GM21723 (cell line): ENCODE measurements around the gene GALNT2.

Experiments used
- ATAC-seq: cut with Tn5 transposase; IDR thresholded peaks from one replicate; pipeline ENCODE4 v1.9.1; 2021; ENCODE audit warnings: mild to moderate bottlenecking, moderate library complexity; ENCODE audit not compliant: unreplicated experiment

GALNT2 gene

DNA sequence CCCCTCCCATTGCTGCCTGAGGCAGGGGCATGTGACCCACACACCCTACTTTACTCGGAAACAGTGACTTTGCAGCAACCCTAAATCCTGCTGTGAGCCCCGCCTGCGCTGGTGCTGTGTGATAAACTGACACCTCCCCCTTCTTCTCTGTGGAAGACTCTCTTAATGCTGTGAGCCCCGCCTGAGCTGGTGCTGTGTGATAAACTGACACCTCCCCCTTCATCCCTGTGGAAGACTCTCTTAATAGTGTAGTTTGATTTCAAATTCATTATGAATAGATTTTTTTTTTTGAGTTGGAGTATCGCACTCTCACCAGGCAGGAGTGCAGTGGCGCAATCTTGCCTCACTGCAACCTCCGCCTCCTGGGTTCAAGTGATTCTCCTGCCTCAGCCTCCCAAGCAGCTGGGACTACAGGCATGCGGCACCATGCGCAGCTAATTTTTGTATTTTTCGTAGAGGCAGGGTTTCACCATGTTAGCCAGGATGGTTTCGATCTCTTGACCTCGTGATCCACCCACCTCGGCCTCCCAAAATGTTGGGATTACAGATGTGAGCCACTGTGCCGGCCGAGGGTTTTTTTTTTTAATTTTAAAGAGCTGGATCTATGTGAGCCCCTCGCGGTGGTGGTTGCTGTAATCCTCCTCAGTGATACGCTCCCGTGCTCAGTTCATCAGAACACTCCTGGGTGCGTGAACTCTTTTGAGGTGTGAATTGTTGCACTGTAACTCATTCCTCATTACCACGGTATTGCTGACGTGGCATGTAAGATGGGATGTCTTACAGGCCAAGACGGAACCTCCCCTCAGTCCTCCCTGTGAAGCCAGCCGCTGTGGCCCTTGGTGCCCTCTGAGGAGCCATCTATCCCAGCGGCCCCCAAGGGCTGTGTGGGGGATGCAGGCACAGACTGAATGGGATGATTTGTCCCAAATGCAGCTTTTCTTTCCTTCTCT lies 60.3 kb downstream of the GALNT2 start:
- ATAC-seq: no peak

DNA sequence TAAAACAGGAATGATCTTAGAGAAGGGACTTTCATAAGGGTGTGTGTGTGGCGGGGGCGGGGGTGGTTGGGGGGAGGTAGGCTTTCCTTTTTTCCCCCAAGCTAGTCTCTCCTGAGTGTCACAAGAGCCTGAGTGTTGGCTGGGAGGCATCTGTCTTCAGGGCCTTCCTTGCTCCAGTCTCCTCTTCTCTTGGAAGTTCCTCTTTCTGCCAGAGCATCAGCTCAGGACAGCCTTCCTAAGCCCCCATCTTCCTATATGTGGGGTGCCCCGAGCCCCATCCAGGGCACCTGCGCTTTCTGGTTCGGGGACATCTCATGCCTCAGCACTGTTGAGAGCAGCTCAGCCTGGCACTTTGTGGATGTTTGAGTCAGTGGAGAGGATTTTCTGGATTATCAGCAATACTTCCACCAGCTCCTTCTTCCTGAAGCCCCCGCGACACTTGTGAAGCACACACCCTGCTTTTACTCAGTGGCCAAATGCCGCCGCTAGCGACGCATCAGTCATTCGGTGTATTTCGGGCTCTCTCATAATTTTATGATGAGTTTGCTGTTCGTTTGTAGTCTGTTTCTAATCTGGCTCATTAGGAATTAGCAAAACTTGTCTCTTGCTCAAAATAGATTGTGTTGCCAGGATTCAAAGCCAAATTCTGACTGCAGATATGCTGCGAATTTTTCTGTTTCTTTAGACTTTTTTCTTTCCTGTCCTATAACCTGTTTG lies 61.7 kb downstream of the GALNT2 start:
- ATAC-seq: no peak

DNA sequence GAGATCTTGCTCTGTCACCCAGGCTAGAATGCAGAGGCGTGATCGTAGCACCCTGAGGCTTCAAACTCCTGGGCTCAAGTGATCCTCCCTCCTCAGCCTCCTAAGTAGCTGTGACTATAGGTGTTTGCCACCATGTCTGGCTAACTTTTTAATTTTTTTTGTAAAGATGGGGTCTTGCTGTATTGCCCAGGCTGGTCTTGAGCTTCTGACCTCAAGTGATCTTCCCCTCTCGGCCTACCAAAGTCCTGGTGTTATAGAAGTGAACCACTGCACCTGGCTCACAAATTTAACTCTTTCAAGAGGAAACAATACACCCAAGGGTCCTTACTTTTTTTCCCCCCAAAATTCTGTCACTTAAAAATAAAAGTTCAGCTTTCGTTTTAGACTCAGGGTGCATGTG lies 62.3 kb downstream of the GALNT2 start:
- no peak for ATAC-seq

DNA sequence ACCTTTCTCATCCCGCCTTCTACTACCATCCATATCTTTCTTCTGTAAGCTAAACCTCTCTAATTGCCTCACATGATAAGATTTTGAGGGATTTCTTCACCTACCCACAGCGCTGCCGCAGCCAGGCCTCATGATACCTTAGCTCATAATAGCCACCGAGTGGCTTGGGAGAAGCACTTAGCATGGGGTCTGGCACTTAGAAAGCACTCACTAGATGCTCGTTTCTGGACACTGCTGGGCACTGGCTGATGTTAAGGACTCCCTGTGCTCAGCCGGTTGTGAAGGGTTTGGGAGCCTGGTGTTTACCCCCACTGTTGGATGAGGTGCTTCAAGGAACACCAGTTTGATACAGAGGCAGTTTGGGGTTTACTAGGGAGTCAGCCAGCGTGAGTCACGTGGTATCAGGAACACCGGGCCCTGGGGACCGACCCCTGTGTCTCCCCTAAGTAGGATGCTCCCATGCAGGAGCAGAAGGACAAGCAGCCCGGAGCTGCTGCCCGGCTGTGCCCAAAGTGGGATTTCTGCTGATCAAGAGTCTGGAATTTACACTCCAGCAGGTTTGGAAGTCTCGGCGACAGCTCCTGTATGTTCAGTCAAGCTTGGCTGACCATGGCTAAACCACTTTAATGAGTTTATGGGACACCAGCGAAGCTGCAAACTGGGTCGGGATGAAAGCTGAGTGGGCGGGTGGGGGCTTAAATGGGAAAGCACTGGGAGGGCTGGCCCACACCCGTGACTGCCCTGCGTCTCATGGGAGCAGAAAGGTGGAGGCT lies 63.3 kb downstream of the GALNT2 start:
- ATAC-seq: no peak

DNA sequence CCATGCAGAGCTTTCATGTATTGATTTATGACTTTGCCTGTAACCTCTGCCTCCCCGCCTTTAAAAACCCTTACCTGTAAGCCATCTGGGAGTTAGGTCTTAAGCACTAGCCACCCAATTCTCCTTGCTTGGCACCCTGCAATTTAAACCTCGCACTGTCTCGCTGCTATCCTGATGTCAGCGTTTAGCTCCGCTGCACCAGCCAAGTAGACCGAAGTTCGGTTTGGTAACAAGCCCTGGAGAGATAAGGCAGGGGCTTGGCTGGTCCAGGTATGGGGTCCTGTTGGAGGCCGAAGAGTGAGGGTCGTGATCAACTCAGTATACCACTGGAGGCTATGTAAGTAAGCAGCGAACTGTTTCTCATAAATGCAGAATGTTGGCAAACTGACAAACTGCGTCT lies 64.4 kb downstream of the GALNT2 start:
- ATAC-seq: no peak

DNA sequence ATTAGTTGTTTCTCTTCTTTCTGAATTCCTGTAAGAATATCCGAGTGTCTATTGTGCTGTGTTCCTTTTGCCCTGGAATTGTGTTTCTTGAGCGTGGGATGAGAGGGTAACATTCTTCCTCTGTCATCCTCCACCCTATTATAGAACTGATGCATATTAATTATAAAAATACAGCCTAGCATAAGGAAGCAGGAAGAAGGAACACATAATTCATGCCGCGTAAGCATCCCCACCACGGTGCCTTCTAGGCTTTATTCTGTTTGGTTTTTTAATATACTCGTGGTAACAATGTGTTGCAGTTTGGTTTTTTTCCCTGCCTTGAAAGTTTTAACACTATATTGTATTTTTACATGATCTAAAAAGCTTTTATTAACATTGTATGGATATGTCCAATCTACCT lies 65.7 kb downstream of the GALNT2 start:
- ATAC-seq: no peak

DNA sequence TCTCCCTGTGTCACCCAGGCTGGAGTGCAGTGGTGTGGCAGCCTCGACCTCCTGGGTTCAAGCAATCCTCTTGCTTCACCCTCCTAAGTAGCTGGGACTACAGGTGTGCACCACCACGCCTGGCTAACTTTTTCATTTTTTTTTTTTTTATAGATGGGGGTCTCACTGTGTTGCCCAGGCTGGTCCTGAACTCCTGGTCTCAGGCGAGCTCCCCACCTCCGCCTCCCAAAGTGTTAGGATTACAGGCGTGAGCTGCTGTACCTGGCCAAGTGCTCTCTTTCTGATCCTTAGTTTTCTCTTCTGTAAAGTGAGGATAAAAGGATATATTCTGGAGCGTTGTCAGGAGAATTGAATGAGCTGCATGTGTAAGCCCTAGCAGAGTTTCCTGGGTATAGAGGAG lies 68.7 kb downstream of the GALNT2 start:
- ATAC-seq: no peak

DNA sequence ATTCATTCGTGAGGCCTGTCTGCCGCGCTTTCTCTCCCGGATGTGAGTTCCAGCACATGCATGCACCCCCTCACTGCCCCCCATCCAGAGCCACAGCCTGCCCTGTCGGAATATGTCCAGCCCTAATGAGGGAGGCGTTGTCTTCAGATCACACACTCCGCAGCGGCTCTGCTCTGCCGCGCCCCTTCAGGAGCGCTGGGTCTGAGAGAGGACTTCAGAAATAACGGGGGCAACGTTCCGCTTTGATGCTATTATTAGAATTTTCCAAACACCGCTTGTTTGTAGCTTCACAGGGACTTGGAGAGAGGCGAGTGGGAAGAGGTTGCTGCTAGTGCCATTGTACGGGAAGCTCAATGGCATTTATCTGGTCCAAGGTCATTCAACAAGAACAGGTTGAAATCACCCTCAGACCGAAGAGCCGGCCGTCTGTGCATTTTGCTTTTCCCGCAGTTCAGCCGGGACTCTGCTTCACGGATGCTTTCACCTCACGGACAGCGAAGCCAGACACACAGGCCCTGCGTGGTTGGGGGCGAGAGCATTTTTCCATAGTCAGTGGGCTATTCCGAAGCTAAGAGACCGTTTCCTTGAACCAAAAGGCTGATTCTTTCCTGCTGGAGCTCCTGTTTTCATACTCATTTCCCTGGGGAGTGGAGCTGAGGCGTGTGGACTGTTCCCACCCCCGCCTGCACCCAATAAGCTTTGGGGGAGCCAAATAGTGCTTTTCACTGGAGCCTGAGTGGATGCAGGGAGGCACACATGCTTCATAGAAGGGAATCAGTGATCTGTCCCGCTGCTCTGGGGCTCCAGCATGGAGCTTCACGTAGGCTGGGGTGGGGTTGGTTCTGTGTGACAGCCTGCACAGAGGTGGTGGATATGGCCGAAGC lies 69.7 kb downstream of the GALNT2 start:
- ATAC-seq: no peak

DNA sequence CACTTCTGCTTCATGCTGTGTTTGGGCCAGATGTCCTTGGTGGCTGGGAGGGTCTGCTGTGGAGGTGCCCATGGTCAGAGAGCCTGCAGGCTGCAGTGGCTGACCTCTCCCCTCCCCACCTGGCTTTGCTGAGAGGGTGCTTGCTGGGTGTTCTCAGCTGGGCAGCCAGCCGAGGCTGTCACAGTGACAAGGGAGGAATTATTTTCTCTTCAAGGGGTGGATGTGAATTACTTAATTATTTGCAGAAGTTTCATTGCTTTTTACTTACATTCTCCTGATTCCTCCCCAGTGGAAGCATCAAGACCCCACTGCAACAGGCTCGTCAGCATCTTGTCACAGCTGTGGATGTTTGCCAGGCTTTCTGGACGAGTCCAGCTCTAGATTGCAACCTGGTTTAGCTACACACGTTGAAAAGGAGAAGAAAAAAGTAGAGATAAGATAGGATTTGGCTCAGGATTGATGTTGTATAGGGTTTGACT lies 70.3 kb downstream of the GALNT2 start:
- no peak for ATAC-seq

DNA sequence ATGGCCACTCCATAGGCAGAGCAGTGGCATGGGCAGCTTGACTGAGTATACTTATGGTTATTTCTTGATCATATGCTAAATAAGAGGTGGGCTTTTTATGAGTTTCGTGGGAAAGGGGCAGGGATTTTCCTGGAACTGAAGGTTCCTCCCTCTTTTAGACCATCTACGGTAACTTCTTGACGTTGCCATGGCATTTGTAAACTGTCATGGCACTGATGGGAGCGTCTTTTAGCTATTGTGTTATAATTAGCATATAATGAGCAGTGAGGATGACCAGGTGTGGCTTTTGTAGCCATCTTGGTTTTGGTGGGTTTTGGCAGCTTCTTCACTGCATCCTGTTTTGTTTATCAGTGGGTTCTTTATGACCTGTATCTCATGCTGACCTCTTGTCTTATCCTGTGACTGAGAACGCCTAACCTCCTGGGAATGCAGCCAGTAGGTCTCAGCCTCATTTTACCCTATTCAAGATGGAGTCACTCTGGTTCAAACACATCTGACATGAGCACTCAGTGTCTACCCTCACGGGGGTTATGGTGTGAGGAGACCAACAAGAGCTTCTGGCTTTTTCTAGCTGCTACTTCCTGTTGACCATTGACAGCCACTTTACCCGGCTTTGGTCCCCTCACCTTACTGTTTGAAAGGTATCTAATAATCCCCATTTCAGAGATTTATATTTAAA lies 71.7 kb downstream of the GALNT2 start:
- ATAC-seq: no peak

DNA sequence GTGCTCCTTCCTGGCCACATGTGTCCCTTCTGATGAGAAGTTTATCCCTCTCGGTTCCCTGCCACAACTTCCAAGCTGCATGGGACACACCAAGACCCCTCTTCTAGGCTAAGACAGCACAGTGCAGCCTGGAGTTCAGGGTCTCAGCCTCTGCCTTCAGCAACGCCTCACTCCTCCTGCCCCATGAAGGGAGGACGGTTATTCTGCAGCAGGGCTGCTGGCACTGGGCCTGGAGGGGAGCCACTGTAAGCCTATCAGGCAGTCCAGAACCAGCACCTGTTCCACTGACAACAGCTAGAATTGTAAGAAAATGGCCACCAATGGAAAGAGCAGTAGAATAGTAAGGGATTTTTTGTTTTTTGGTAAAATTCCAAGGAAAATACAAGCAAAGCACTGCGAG lies 72.3 kb downstream of the GALNT2 start:
- ATAC-seq: no peak

DNA sequence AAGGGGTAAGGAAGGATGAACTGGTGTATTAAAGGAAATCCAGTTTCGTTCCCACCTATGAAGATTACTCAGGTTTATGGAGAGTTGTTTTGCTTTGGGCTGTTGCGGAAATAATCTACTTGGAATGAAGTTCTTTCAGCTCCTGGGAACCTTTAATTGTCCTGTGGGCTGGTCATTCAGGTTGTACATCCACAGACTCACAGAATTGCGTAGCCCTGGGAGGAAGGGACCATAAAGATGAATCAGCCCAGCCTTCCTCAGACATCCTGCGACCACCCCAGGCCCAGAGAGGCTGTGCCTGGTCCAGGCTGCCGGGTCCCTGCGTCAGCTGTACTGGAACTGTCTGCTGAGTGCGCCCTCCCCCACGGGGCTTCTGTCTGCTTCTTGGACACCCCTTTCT lies 72.7 kb downstream of the GALNT2 start:
- ATAC-seq: no peak

DNA sequence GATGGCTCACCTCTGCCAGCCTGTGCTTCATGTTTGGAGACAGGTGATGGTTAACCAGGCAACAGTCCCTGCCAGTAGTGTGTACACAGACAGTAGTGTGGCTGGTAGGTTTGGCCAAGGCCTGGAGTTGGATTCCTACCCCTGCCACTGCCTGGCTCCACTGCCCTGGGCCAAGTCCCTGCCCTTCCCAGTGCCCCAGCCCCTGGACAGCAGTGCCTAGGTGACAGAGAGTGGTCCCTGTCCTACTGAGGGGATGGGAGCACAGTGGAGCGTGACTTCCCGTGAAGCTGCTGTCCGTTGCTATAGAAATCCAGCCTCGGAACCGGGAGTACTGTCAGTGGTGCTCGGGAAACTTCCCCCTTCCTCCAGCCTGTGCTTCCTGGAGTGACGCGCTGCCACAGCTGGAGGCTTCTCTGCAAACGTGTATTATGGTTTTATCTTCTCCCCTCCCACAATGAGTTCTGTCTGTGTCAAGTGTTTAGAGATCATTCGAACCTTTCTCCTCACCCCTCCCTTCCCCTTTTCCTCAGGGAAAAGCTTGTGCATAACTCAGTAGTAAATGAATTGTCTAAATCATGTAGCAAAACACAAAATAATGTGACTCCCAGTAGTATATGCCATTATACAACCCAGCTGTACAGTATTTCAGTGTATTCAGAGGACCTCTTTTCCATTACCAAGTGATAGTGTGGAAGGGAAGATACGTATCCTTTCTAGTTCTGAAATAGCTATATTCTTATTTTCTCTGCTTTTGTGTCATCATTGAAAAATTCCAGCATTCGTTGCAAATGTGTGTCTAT lies 73.4 kb downstream of the GALNT2 start:
- ATAC-seq: no peak

DNA sequence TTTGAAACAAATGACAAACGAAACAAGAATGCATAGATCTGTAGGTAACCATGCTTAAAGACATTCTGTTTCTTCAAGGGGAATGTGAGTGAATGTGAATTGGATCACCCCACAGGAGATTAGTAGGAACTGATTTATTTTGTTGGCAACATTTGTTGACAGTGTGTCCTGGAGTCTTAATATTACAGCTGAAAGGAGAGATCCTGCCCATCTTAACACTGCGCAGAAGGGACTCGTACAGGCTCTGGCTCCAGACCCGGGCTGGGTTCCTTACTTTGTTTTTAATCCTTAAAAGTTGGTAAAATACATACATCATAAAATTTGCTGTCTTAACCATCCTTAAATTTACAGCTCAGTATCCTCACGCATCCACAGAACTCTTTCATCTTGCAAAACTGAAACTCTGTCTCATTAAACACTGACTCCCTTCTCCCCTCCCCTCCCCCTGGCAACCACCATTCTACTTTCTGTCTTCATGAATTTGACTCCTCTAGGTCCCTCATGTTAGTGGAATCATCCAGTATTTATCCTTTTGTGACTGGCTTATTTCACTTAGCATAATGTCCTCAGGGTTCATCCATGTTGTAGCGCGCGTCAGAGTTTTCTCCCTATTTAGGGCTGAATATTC lies 74.1 kb downstream of the GALNT2 start:
- no peak for ATAC-seq

DNA sequence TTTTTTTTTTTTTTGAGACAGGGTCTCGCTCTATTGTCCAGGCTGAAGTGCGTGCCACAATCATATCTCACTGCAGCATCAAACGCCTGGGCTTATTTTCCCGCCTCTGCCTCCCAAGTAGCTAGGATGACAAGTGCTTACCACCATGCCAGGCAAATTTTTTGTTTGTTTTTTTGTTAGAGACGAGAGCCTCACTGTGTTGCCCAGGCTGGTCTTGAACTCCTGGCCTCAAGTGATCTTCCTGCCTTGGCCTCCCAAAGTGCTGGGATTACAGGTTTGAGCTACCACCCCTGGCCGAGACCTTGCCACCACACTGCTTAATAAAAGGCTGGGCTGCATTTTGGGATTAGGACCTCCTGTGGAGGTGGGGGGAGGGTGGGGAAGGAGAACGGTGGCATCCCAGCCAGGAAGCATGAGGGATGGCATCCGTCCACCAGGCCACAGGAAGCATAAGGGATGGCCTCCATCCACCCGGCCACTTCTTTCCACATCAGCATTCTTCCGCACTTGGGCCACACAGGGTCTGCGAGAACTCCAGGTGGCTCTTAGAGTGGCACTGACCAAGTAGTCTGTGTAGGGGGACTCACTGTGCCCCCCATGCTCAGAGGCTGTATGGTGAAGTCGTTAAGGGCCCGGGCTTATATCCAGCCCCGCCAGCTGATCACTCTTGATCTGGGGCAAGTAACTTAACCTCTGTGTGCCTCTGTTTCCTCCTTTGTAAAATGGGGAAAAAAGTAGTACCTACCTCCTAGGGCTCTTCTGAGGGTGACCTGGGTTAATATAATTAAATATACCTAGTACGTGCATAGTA lies 75.0 kb downstream of the GALNT2 start:
- ATAC-seq: no peak

DNA sequence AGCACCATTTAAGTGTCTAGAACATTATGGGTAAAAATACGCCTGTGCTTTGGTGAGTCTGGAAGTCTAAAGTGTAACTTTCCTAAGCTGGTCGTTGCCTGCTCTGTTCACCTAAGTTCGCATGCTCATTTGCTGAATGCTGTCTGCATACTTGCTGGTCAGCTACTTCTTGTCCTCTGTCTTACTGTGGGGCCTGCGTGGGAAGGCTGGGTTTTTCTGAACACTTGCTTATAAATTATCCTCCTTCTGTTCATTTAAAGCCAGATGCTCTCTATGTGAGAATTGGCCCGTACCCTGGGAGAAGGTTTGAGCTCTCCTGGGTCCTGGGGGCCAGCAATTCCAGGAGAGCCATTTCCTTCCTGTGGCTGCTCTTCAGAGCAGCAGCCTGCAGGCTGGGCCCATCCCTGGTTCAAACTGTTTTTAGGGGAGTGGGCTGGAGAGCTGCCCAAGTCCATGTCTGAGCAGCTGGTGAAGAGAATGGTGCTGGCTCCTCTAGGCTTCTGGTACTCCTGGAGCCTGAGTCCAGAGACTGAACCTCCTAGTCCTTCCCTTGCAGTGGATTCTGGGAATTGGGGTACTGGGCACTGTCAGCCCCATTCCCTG lies 75.7 kb downstream of the GALNT2 start:
- ATAC-seq: no peak

DNA sequence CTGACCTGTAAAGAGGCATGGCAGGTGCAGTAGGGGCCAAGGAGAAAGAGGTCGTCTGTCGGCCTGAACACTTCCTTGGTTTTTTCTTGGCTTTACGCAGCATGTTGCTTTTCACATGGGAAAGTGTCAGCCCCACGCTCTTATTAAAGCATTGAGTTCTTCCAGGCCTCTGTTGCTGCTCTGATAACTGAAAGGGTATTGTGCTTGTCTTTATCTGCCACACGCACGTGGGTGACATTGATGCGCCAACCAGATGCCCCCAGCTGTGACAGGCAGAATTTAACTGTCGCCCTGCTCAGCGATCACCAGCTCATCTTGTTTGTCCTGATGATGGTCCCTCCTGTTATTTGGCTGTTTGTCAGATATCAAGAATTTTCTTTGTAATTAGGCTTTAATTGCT lies 76.5 kb downstream of the GALNT2 start:
- no peak for ATAC-seq
